ENCODE results near the gene SULT1A1.

- no peak for TF ChIP-seq CTCF (IDR thresholded peaks at IDR 0.05)
- no peak for TF ChIP-seq EZH2 (IDR thresholded peaks at IDR 0.05; ENCODE audit: borderline replicate concordance, insufficient read depth, low read depth, low read length, poor library complexity, severe bottlenecking)
Measured at GRCh38 chr16:28558456-28558855, 51.4 kb downstream of the SULT1A1 start.
